GM23338 (cell line): Measurements from ENCODE around the gene JAG2.

ENCODE experiments used
- CREB1 ChIP-seq: fragments of 250-450 bp; sonication (Bioruptor Pico); IDR thresholded peaks from 2 replicates; pipeline ENCODE4 v1.5.0; 2020; ENCODE audit warnings: low read depth, mild to moderate bottlenecking, moderate library complexity
- CTCF ChIP-seq, 2 experiments: fragments of 200-600 bp in 1 of 2; sonication (generic) in 1 of 2; conservative IDR thresholded peaks; 2 replicates each; pipeline versions ENCODE4 v1.5.1 to v1.6.1; 2016 to 2017; ENCODE audit warnings: antibody characterized with exemption in 2 of 2, low read depth in 2 of 2, mild to moderate bottlenecking in 2 of 2, moderate library complexity in 1 of 2
- EZH2 ChIP-seq: fragments of 200-600 bp; sonication (generic); IDR thresholded peaks from one replicate; pipeline ENCODE4 v1.8.0; 2017; ENCODE audit warnings: antibody characterized with exemption, mild to moderate bottlenecking, low read depth; ENCODE audit not compliant: unreplicated experiment
- EZH2phosphoT487 ChIP-seq: fragments of 200-600 bp; sonication (generic); IDR thresholded peaks from one replicate; pipeline ENCODE4 v1.8.1; 2018; ENCODE audit warnings: antibody characterized with exemption; ENCODE audit not compliant: unreplicated experiment
- JUNB ChIP-seq: IDR thresholded peaks from one replicate; pipeline ENCODE4 v1.6.1; 2016; ENCODE audit warnings: antibody characterized with exemption; ENCODE audit not compliant: unreplicated experiment
- ZNF114 ChIP-seq: fragments of 250-450 bp; sonication (Bioruptor Pico); IDR thresholded peaks from 2 replicates; pipeline ENCODE4 v1.5.0; 2020; ENCODE audit warnings: mild to moderate bottlenecking, moderate library complexity

- TF ChIP-seq CTCF (conservative IDR thresholded peaks at IDR 0.05; ENCODE audit: low read depth in 2 of 2) (peak; percentile 61 to 81), EZH2phosphoT487 (no peak), CREB1 (0 out of 2 replicates have a peak, but pooled peaks have one; percentile 17), ZNF114 (no peak), EZH2 (peak; percentile 24), JUNB (no peak)
Observed at GRCh38 chr14:105093431-105094192, 75.0 kb downstream of the JAG2 start.
